Measurements from ENCODE around the gene ZC3H4. TPM values are rescaled to one million over a fixed set of nuclear protein-coding genes. Genes with fewer than 3 reads are reported as not detected.
"Not testable (repeated sequence)": the region's sequence is repeated elsewhere in the genome, so short reads cannot be mapped to it uniquely, and the experiment has no call there.

ZC3H4 gene
- total RNA-seq, 1 donor from 2014 or later = 89.1 TPM

DNA sequence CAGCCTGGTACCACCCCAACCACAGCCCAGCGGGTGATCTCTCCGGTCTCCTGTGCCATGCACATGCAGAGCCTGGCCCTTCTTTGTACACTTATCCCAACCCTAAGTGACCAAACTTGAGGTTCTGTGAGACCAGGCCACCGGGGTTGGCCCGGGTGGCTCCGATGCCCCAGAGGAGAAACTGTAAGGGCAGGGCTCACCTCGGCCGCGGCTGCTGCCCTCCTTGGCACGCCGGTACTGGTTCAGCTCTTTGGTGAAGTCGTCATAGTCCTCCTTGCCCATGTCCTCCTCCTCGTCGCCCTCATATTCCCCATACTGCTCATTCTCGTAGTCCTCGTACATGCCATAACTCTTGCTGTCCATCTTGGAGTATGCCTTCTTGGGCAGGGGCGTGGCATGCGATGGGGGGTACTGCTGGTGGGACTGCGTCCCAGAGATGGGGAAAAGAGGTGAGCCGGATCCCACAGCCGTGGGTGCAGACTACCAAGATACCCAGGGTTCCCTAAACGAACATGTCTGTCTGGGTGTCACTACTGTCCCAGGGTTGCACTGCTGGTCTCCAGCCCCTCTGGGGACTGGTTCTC, 23.7 kb downstream of the ZC3H4 start:
- H3K9me3 Mint-ChIP-seq = no peaks in the 10 kb centered on the region
- ATAC-seq (ENCODE audit: low read depth) (no peak), DNase-seq (no peak)
- peaks cover 31% of the 10 kb centered on the region for H3K4me1 Mint-ChIP-seq
- intact Hi-C loops (cut with micrococcal nuclease) = no loop called here
- peaks cover 73% of the 10 kb centered on the region for H3K36me3 Mint-ChIP-seq (ENCODE audit: low read depth)
- H3K27ac Mint-ChIP-seq = no peak overlapping the region
- no peaks in the 10 kb centered on the region for H3K27me3 Mint-ChIP-seq
- CTCF ChIA-PET = no interaction called here
- TF ChIP-seq, protein P1, sequence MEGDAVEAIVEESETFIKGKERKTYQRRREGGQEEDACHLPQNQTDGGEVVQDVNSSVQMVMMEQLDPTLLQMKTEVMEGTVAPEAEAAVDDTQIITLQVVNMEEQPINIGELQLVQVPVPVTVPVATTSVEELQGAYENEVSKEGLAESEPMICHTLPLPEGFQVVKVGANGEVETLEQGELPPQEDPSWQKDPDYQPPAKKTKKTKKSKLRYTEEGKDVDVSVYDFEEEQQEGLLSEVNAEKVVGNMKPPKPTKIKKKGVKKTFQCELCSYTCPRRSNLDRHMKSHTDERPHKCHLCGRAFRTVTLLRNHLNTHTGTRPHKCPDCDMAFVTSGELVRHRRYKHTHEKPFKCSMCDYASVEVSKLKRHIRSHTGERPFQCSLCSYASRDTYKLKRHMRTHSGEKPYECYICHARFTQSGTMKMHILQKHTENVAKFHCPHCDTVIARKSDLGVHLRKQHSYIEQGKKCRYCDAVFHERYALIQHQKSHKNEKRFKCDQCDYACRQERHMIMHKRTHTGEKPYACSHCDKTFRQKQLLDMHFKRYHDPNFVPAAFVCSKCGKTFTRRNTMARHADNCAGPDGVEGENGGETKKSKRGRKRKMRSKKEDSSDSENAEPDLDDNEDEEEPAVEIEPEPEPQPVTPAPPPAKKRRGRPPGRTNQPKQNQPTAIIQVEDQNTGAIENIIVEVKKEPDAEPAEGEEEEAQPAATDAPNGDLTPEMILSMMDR (IDR thresholded peaks at IDR 0.05) = no peak
- POLR2A ChIA-PET = no interaction called here
- H3K4me3 Mint-ChIP-seq = no peak overlapping the region

DNA sequence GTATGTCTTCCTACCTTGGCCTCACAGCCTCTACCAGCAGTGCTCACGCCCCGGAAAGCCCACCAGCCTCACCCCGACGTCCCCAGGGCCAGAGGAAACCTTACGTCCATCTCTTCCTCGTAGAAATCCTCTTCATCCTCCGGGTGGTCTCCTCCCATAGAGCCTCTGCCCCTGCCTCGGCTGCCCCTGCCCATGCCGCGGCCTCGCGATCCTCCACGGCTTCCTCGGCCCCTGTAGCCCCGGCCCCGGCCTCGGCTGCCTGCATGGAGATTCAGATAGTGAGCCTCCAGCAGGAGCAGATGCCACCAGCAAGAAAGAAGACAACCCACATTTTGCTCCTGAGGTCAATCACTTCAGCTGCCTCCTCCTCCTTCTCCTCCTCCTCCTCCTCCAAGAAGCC, 27.3 kb downstream of the ZC3H4 start:
- TF ChIP-seq, protein P1 (IDR thresholded peaks at IDR 0.05) = no peak
- ChIA-PET POLR2A (no interaction called here), CTCF (no interaction called here)
- no peak for DNase-seq
- H3K9me3 Mint-ChIP-seq = no peaks in the 10 kb centered on the region
- H3K36me3 Mint-ChIP-seq (ENCODE audit: low read depth) = peaks cover 83% of the 10 kb centered on the region
- ATAC-seq (ENCODE audit: low read depth) = no peak
- peak overlapping the region; percentile 18 for H3K27ac Mint-ChIP-seq
- intact Hi-C loops (cut with micrococcal nuclease) = no loop called here
- peaks cover 15% of the 10 kb centered on the region for H3K4me1 Mint-ChIP-seq
- H3K27me3 Mint-ChIP-seq = no peaks in the 10 kb centered on the region
- H3K4me3 Mint-ChIP-seq = no peak overlapping the region

DNA sequence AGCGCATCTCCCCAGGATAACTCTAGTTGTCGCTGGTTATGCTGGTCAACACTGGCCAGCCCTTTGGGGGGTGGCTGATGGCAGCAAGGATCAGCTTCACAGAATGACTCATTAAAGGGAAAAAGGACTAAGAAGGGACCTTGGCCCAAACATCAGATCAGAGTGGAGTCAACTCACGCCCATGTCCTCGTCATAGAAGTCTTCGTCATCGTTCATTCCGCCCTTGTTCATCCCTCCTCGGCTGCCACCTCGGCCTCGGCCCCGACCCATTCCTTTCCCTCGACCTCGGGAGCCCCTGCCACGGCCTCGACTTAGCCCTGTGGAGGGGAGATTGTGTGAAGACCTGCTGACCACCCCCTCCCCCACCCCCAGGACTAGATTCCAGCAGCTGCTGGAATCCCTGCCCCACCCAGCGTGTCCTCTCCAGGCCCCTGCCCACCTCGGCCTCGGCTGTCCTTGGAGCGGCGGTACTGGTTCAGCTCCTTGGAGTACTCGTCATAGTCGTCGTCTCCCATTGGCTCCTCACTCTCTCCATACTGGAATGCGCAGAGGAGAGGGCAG, 28.6 kb downstream of the ZC3H4 start:
- no peaks in the 10 kb centered on the region for H3K9me3 Mint-ChIP-seq
- peaks cover 15% of the 10 kb centered on the region for H3K4me1 Mint-ChIP-seq
- H3K27me3 Mint-ChIP-seq = no peaks in the 10 kb centered on the region
- CTCF ChIA-PET = no interaction called here
- H3K4me3 Mint-ChIP-seq = no peak overlapping the region
- peaks cover 82% of the 10 kb centered on the region for H3K36me3 Mint-ChIP-seq (ENCODE audit: low read depth)
- POLR2A ChIA-PET = no interaction called here
- intact Hi-C loops (cut with micrococcal nuclease) = no loop called here
- DNase-seq (no peak), ATAC-seq (ENCODE audit: low read depth) (no peak)
- no peak overlapping the region for H3K27ac Mint-ChIP-seq
- TF ChIP-seq, protein P1 (IDR thresholded peaks at IDR 0.05) = no peak

DNA sequence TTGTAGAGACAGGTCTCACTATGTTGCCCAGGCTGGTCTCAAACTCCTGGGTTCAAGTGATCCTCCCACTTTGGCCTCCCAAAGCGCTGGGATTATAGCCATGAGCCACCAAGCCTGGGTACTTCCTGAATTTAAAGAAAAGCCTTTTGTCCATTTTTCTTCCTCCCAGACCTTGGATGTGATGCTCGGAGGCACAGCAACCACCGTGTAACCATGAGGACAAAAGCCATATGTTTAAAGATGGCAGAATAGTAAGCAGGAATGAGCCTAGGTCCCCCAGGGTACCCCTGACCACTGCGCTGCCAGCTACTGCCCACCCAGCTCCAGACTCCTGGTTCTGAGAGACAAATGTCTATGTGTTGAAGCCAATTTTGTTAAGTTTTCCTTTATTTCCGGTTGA, 31.1 kb downstream of the ZC3H4 start:
- DNase-seq (no peak), ATAC-seq (ENCODE audit: low read depth) (no peak)
- H3K4me3 Mint-ChIP-seq = no peak overlapping the region
- CTCF ChIA-PET = interaction anchor here (1.4 to 6.3 kb wide), 2 partner anchors 41 to 44 kb away, joined by 4 to 58 read pairs; no protein-coding TSS in a partner anchor
- H3K4me1 Mint-ChIP-seq = peaks cover 15% of the 10 kb centered on the region
- POLR2A ChIA-PET = no interaction called here
- TF ChIP-seq, protein P1 (IDR thresholded peaks at IDR 0.05) = no peak
- intact Hi-C loops (cut with micrococcal nuclease) = no loop called here
- no peak overlapping the region for H3K27ac Mint-ChIP-seq
- H3K9me3 Mint-ChIP-seq = no peaks in the 10 kb centered on the region
- no peaks in the 10 kb centered on the region for H3K27me3 Mint-ChIP-seq
- peaks cover 75% of the 10 kb centered on the region for H3K36me3 Mint-ChIP-seq (ENCODE audit: low read depth)

DNA sequence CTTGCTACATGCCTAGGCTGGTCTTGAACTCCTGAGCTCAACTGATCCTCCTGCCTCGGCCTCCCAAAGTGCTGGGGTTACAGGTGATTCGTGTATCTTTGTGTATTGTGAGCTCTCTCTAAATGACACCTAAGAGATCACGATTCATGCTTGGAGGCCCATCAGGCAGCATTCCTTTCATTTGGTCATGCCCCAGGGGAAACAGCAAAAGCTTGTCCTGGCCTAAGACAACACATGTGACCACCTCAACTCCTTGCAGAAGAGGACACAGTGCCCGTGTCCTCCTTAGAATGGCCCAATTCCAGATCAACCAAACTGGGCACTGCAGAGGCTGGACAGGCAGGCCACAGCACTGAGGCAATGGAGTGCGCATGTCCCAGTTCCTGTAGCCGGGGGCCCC, 32.5 kb downstream of the ZC3H4 start:
- Mint-ChIP-seq H3K27me3 (no peaks in the 10 kb centered on the region), H3K9me3 (no peaks in the 10 kb centered on the region), H3K4me3 (no peak overlapping the region), H3K27ac (no peak overlapping the region), H3K4me1 (peaks cover 9% of the 10 kb centered on the region), H3K36me3 (ENCODE audit: low read depth) (peaks cover 78% of the 10 kb centered on the region)
- TF ChIP-seq, protein P1 (IDR thresholded peaks at IDR 0.05) = no peak
- intact Hi-C loops (cut with micrococcal nuclease) = no loop called here
- CTCF ChIA-PET = interaction anchor here (0.7 to 6.3 kb wide), 9 partner anchors 14 to 223 kb away, joined by 3 to 58 read pairs (median 4); partner anchors contain the start of gene SAE1
- ATAC-seq (ENCODE audit: low read depth) = no peak
- no peak for DNase-seq
- POLR2A ChIA-PET = interaction anchor here (0.6 to 3.5 kb wide), 2 partner anchors 16 to 32 kb away, joined by 4 to 27 read pairs; partner anchors contain the start of gene ZC3H4

DNA sequence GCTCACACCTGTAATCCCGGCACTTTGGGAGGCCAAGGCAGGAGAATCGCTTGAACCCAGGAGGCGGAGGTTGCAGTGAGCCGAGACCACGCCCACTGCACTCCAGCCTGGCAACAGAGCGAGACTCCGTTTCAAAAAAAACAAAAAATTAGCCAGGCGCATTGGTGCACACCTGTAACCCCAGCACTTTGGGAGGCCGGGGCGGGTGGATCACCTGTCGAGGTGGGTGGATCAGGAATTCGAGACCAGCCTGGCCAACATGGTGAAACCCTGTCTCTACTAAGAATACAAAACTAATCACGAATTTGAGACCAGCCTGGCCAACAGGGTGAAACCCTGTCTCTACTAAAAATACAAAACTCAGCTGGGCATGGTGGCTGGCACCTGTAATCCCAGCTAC, 35.2 kb downstream of the ZC3H4 start:
- POLR2A ChIA-PET; ATAC-seq (ENCODE audit: low read depth); H3K27ac Mint-ChIP-seq; H3K9me3 Mint-ChIP-seq; H3K4me1 Mint-ChIP-seq; H3K27me3 Mint-ChIP-seq; H3K4me3 Mint-ChIP-seq; DNase-seq: not testable (repeated sequence)
- peaks cover 75% of the 10 kb centered on the region for H3K36me3 Mint-ChIP-seq (ENCODE audit: low read depth)
- intact Hi-C loops (cut with micrococcal nuclease) = loop anchor here (5.0 kb wide), 2 partner anchors 34 to 41 kb away; partner anchors contain the start of gene ZC3H4
- CTCF ChIA-PET = interaction anchor here (2.2 to 6.3 kb wide), 2 partner anchors 45 to 48 kb away, joined by 21 to 58 read pairs; no protein-coding TSS in a partner anchor
